ENCODE results near the gene ADISSP.
A peak's percentile ranks its signal among the peaks of the same experiment; 100 is the strongest.

The ADISSP gene

GRCh38 chr20:3811467-3812258 is 44.1 kb upstream of the ADISSP start:
- TF ChIP-seq CTCF (IDR thresholded peaks at IDR 0.05; ENCODE audit: low read length, missing control alignments), result no peak
- peak; percentile 100 for DNase-seq (ENCODE audit: low read depth)
- H3K4me3 ChIP-seq (replicated peaks; ENCODE audit: low read depth, low read length), result peak overlapping the region; percentile 57

GRCh38 chr20:3808544-3808943 is 41.0 kb upstream of the ADISSP start:
- TF ChIP-seq CTCF (IDR thresholded peaks at IDR 0.05; ENCODE audit: low read length, missing control alignments), result no peak
- no peak for DNase-seq (ENCODE audit: low read depth)
- H3K4me3 ChIP-seq (replicated peaks; ENCODE audit: low read depth, low read length), result no peak overlapping the region

- H3K4me3 ChIP-seq (replicated peaks; ENCODE audit: low read depth, low read length), result no peak overlapping the region
- TF ChIP-seq CTCF (IDR thresholded peaks at IDR 0.05; ENCODE audit: low read length, missing control alignments), result no peak
- DNase-seq (ENCODE audit: low read depth), result no peak
Observed at GRCh38 chr20:3804781-3805180, 37.2 kb upstream of the ADISSP start.

GRCh38 chr20:3804254-3804751 is 36.8 kb upstream of the ADISSP start:
- no peak for DNase-seq (ENCODE audit: low read depth)
- no peak for TF ChIP-seq CTCF (IDR thresholded peaks at IDR 0.05; ENCODE audit: low read length, missing control alignments)

GRCh38 chr20:3803854-3804253 is 36.3 kb upstream of the ADISSP start:
- TF ChIP-seq CTCF (IDR thresholded peaks at IDR 0.05; ENCODE audit: low read length, missing control alignments), result no peak
- no peak for DNase-seq (ENCODE audit: low read depth)
- H3K4me3 ChIP-seq (replicated peaks; ENCODE audit: low read depth, low read length), result no peak overlapping the region

More at GRCh38 chr20:3804254-3804751, 36.8 kb upstream of the ADISSP start:
- no peak overlapping the region for H3K4me3 ChIP-seq (replicated peaks; ENCODE audit: low read depth, low read length)

GRCh38 chr20:3803289-3803688 is 35.7 kb upstream of the ADISSP start:
- no peak for TF ChIP-seq CTCF (IDR thresholded peaks at IDR 0.05; ENCODE audit: low read length, missing control alignments)
- H3K4me3 ChIP-seq (replicated peaks; ENCODE audit: low read depth, low read length), result no peak overlapping the region
- DNase-seq (ENCODE audit: low read depth), result no peak

Data from fibroblast of pulmonary artery (primary cell).